ENCODE measurements around the gene AMBRA1.
A peak's percentile ranks its signal among the peaks of the same experiment; 100 is the strongest.
"Not testable (repeated sequence)": the region's sequence is repeated elsewhere in the genome, so short reads cannot be mapped to it uniquely, and the experiment has no call there.

Gene AMBRA1

DNA sequence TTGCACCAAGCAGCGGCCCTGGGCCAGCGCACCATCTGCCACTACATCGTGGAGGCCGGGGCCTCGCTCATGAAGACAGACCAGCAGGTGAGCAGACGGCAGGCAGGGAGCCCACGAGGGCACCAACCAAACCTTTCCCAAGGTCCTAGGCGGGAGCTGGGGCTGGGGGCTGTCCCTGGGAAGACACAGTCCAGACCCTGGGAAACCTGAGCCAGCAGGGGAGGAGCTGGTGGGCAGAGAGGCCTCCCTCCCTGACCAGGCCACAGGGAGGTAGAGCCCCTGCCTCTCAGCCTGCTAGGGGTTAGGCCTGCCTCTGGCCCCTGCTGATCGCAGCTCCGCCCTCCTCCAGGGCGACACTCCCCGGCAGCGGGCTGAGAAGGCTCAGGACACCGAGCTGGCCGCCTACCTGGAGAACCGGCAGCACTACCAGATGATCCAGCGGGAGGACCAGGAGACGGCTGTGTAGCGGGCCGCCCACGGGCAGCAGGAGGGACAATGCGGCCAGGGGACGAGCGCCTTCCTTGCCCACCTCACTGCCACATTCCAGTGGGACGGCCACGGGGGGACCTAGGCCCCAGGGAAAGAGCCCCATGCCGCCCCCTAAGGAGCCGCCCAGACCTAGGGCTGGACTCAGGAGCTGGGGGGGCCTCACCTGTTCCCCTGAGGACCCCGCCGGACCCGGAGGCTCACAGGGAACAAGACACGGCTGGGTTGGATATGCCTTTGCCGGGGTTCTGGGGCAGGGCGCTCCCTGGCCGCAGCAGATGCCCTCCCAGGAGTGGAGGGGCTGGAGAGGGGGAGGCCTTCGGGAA, 214.1 kb downstream of the AMBRA1 start:
- not testable (repeated sequence) for DNase-seq

- no peak for DNase-seq
Measured at GRCh38 chr11:46378811-46379481, 214.9 kb downstream of the AMBRA1 start.

- no peak for DNase-seq
Measured at GRCh38 chr11:46378296-46378695, 215.5 kb downstream of the AMBRA1 start.

DNA sequence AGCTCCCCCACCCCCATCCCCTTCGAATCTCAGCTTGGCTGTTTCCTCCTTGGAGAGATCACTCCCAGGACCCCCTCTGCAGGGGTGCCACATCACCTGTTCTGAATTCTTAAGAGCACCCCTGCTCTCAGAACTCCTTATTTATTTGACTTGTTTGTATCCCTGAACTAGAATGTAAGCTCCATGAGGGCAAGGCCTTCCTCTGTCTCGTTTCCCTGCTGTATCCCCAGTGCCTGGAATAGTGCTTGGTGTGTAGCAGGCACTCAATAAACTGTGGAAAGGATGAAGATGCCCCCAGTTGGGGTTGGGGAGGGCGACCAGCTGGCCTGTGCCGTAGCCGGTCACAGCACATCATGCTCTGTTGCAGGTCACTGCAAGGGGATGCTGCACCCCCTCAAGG, 216.0 kb downstream of the AMBRA1 start:
- DNase-seq, result no peak

DNA sequence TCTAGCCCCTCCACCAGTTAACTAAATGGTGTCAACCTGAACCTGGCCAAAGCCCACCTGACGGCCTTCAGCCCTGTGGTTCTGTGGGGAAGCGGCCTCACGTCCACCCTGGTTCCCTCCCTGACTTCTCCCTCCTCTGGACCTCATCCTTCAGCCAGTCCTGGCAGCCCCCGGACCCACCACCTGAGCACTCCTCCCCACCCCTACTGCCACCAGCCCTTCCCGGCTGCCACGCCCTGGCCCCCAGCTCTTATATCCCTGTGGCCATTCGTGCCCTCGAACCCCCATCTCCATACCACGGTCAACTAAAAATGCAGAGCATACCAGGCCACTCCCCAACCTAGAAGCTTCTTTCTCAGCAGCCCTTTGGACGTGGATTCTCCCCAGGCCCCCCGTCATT, 216.5 kb downstream of the AMBRA1 start:
- no peak for DNase-seq

DNA sequence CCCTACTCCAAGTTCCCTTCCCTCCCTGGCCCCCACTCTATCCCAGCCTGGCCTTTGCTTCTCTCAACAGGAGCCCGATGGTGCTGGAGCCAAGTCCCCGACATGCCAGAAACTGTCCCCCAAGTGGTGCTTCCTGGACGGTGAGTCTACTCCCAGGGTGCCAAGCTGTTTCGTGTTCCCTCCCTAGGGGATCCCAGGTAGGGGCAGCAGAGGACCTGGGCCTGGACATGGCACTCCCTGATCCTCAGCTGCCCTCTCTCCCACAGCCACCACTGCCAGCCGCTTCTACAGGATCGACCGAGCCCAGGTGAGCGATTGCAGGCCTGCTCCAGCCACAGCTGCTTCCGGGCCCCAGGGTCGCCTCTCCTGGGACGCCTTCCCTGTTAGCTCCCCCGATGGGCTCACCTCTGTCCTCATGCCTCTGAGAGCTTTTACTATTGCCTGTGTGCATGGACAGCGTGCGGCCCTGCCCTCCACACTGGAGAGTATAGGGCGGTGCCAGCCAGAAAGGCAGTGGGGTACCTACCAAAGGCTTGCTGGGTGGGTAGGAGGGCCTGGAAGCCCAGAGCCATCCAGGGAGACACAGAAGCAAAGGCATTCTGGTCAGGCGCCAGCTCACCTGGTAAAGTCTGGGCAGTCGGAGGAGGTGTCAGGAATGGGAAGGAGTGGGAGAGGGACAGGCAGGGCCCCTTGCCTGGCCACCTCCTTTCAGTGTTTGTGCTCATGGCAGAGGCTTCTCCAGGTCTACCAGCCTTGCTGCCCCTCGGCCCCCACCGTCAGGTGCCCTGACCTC, 217.4 kb downstream of the AMBRA1 start:
- DNase-seq, result no peak

- no peak for DNase-seq
Measured at GRCh38 chr11:46375392-46376101, 218.3 kb downstream of the AMBRA1 start.

DNA sequence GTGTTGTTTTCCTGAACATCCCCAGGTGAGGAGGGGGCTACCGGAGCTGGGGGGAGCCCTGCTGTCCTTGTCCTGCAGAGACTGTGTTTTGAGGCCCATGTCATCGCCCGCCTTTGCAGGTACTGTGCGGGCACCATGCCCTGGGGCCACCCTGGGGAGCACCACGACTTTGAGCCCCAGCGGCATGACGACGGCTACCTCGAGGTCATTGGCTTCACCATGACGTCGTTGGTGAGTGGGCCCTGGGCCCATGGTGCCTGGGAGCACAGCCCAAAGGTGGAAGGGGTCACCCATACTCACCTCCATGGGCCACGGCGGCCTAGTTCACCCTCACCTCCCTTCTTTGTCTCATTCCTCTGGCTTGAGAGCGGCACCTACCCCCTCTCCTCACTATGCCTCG, 219.0 kb downstream of the AMBRA1 start:
- no peak for DNase-seq

DNA sequence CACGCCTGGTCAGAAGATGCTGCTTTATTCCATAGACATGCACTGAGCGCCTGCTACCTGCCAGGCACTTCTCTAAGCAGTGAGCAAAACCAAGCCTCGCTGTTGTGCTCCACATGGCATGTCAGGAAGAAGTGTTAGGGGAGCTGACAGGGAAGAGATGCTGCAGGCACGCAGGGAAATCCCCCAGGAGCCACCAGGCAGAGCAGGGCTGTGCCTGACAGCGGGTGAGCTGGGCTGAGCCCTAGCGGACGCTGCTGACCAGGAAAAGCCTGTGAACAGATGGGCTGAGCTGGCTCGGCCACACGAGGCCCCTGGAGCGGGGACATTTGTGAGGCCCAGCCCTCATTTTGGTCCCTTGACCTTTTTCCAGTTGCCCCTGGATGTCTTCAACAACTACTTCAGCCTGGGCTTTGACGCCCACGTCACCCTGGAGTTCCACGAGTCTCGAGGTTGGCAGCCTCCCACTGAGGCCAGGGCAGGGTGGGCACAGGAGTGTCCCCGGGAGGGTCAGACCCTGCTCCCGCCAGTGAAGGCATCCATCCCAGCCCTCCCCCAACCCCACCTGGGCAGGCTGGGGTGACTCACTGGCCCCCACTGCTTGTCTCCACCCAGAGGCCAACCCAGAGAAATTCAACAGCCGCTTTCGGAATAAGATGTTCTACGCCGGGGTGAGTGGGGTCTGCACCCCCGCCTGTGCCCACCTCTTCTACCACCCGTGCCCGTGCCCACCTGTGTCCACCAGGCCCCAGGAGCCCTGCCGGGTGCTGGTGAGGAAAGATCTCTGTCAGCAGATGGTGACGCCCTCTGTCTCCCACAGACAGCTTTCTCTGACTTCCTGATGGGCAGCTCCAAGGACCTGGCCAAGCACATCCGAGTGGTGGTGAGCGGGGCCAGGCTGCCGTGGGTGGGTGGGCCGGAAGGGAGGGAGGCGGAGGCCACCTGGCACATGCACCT, 219.8 kb downstream of the AMBRA1 start:
- no peak for DNase-seq

GRCh38 chr11:46372501-46372900, 221.3 kb downstream of the AMBRA1 start:
- not testable (repeated sequence) for DNase-seq

- DNase-seq, result no peak
Measured at GRCh38 chr11:46372086-46372485, 221.7 kb downstream of the AMBRA1 start.

GRCh38 chr11:46371262-46371661, 222.6 kb downstream of the AMBRA1 start:
- not testable (repeated sequence) for DNase-seq

DNA sequence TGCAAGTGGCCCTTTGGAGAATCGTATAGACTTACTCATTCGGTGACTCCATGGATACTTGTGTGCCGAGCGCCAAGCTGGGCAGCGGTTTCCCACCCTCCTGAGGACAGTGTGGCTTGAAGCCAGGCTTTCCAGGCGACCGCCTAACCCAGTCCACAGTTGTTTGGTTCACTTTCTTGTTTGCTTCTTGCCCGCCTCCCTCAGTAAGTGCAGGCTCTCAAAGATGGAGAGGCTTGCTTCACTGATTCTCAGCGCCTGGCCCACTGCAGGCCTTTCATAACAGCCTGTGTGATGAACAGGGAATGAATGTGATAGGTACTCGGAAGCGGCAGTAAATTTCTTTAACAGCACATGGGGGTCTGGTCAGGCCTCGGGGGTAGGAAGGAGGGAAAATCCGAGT, 223.6 kb downstream of the AMBRA1 start:
- DNase-seq, result no peak

GRCh38 chr11:46369458-46370152, 224.2 kb downstream of the AMBRA1 start:
- DNase-seq, result peak; percentile 76

GRCh38 chr11:46367916-46368267, 225.9 kb downstream of the AMBRA1 start:
- no peak for DNase-seq

DNA sequence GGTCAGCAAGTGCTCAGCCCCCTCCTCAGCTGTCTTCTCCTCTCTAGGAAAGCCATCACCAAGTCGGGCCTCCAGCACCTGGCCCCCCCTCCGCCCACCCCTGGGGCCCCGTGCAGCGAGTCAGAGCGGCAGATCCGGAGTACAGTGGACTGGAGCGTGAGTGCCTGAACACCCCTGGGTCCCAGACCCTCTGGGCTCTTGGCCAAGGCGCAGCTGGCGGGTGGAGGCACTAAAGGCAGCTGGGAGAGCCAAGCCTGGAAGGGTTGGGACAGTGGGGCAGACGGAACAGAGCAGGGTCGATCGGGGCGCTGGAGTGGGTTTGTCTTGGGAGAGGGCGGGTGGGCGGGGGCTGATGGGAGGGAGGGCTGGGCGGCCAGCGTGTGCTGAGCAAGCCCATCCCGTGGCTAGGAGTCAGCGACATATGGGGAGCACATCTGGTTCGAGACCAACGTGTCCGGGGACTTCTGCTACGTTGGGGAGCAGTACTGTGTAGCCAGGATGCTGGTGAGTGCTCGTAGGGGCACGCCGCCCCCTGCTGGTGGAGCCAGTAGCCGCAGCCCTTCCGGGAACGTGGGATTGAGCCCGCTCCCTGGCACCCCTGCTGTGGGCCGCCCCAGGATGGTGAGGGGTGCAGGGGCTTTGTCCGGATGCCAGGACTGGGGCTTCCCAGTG, 226.4 kb downstream of the AMBRA1 start:
- DNase-seq, result peak; percentile 49

GRCh38 chr11:46366661-46367161, 227.1 kb downstream of the AMBRA1 start:
- DNase-seq, result no peak

DNA sequence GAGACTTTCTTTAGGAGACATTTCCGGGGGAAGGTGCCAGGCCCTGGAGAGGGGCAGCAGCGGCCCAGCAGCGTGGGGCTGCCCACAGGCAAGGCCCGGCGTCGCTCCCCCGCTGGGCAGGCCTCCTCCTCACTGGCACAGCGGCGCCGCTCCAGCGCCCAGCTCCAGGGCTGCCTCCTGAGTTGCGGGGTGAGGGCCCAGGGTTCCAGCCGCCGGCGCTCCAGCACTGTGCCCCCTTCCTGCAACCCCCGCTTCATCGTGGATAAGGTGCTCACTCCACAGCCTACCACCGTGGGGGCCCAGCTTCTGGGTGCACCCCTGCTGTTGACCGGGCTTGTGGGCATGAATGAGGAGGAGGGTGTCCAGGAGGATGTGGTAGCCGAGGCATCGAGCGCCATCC, 227.6 kb downstream of the AMBRA1 start:
- no peak for DNase-seq

DNA sequence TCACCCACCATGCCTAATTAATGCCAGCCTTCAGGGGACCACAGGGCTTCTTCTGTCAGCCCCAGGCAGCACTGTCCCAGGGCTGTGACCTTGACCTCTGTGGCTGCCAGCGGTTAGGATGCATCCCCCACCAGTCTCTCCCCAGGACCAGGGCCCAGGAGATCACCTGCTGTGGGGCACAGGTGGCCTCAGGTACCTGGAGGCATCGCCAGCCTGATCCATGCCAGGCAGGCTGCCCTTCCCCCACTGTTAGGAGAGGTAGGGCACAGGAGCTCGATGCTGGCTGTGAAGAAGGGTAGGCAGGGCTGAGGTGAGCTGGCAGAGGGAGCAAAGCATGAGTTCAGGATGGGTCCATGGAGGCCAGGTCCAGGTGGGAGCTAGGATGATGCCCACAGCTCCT, 229.0 kb downstream of the AMBRA1 start:
- DNase-seq, result no peak

- DNase-seq, result no peak
Measured at GRCh38 chr11:46364056-46364455, 229.8 kb downstream of the AMBRA1 start.
